ENCODE results near the gene PSMB7.

- TF ChIP-seq POLR2A (IDR thresholded peaks at IDR 0.05): no peak
- TF ChIP-seq, protein P1, sequence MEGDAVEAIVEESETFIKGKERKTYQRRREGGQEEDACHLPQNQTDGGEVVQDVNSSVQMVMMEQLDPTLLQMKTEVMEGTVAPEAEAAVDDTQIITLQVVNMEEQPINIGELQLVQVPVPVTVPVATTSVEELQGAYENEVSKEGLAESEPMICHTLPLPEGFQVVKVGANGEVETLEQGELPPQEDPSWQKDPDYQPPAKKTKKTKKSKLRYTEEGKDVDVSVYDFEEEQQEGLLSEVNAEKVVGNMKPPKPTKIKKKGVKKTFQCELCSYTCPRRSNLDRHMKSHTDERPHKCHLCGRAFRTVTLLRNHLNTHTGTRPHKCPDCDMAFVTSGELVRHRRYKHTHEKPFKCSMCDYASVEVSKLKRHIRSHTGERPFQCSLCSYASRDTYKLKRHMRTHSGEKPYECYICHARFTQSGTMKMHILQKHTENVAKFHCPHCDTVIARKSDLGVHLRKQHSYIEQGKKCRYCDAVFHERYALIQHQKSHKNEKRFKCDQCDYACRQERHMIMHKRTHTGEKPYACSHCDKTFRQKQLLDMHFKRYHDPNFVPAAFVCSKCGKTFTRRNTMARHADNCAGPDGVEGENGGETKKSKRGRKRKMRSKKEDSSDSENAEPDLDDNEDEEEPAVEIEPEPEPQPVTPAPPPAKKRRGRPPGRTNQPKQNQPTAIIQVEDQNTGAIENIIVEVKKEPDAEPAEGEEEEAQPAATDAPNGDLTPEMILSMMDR (IDR thresholded peaks at IDR 0.05 in 4 of 5, conservative IDR thresholded peaks at IDR 0.05 in 1 of 5): no peak
Measured at GRCh38 chr9:124447297-124447661, 32.0 kb upstream of the PSMB7 start.

Measured in gastrocnemius medialis (tissue), 4 donors.